Body of pancreas (tissue), 4 donors: ENCODE data around the gene MCM3. TPM values are rescaled to one million over a fixed set of nuclear protein-coding genes. Genes with fewer than 3 reads are reported as not detected.

Experiments used
- ATAC-seq: fragments of 150-250 bp; one replicate; pipeline ENCODE4 v1.9.1; 2016
- DNase-seq, 4 donors: peaks; one replicate each; pipeline ENCODE4 v3.0.0-alpha.2; 2019
- H3K27ac ChIP-seq, 4 donors: fragments of 200-600 bp; sonication (generic); 1 replicate in 3 of 4; 2 replicates in 1 of 4; pipeline versions ENCODE4 v1.5.1 to v1.6.1; 2016 to 2019; ENCODE audit warnings: mild to moderate bottlenecking in 1 of 4, mixed read lengths in 1 of 4, moderate library complexity in 1 of 4
- H3K27me3 ChIP-seq, 2 donors: fragments of 200-600 bp; sonication (generic); one replicate each; pipeline ENCODE4 v1.6.0; 2016; ENCODE audit warnings: mild to moderate bottlenecking in 1 of 2
- H3K36me3 ChIP-seq, 2 donors: fragments of 200-600 bp; sonication (generic); replicated peaks in 1 of 2; 2 replicates each; pipeline ENCODE4 v1.5.1; 2016; ENCODE audit warnings: low read depth in 2 of 2; ENCODE audit not compliant: insufficient read depth in 1 of 2
- H3K4me1 ChIP-seq: fragments of 200-600 bp; sonication (generic); one replicate; pipeline ENCODE4 v1.6.0; 2016
- H3K4me3 ChIP-seq, 2 donors: fragments of 200-600 bp; sonication (generic); 1 replicate in 1 of 2; 2 replicates in 1 of 2; pipeline ENCODE4 v1.5.1; 2016 to 2019
- H3K9me3 ChIP-seq, 3 donors: fragments of 200-600 bp; sonication (generic); 1 replicate in 2 of 3; 2 replicates in 1 of 3; pipeline ENCODE4 v1.5.1; 2016
- POLR2A ChIP-seq, 3 donors: fragments of 450-650 bp; IDR thresholded peaks; one replicate each; pipeline ENCODE4 v1.6.1; 2016; ENCODE audit warnings: antibody characterized with exemption in 3 of 3, mild to moderate bottlenecking in 2 of 3
- WGBS, 2 donors: methylation state at CpG; one replicate each; pipeline ENCODE4 v1.1.5; 2017; 5-methylcytosine and 5-hydroxymethylcytosine counted together
- intact Hi-C: fragments of 100-400 bp; cut with DNase I; formaldehyde crosslinking; loops from one replicate; pipeline ENCODE4 v1.15.1; 2023
- total RNA-seq, 2 donors: library from RNA; depleted of rRNA; stranded (reverse); fragments of >200 nt; gene quantifications; one replicate each; pipeline ENCODE4 v1.1.0, GENCODE V29; 2016
- TF ChIP-seq, protein P1 (sequence below), 7 experiments: fragments of 450-650 bp in 4 of 7; fragments of 200-600 bp in 3 of 7; sonication (generic) in 3 of 7; IDR thresholded peaks; one replicate each; pipeline ENCODE4 v1.5.1; 2016 to 2019; ENCODE audit warnings: antibody characterized with exemption in 7 of 7

MCM3 gene
- 10 to 100 TPM; 15.6 to 21.4 TPM for total RNA-seq

GRCh38 chr6:52284460-52285176 lies at the start of gene MCM3:
Gene MCM3 (minus strand): TSS chr6:52284742. CDS start chr6:52284674, 68 bp downstream.
- WGBS, 2 donors: 0% methylated on average over 14 to 53 of the region's 53 CpGs
- Histone ChIP-seq H3K4me3 (peak within 1 kb of the TSS; percentile 37 to 43), H3K27ac (peak within 1 kb of the TSS; percentile 31 to 68 (median 48)), H3K36me3 (peaks cover 4 to 14% of the 10 kb centered on the region in 2 donors), H3K4me1 (peaks cover 12% of the 10 kb centered on the region), H3K27me3 (no peaks in the 10 kb centered on the region), H3K9me3 (no peaks in the 10 kb centered on the region)
- intact Hi-C loops: no loop called here
- TF ChIP-seq, protein P1, sequence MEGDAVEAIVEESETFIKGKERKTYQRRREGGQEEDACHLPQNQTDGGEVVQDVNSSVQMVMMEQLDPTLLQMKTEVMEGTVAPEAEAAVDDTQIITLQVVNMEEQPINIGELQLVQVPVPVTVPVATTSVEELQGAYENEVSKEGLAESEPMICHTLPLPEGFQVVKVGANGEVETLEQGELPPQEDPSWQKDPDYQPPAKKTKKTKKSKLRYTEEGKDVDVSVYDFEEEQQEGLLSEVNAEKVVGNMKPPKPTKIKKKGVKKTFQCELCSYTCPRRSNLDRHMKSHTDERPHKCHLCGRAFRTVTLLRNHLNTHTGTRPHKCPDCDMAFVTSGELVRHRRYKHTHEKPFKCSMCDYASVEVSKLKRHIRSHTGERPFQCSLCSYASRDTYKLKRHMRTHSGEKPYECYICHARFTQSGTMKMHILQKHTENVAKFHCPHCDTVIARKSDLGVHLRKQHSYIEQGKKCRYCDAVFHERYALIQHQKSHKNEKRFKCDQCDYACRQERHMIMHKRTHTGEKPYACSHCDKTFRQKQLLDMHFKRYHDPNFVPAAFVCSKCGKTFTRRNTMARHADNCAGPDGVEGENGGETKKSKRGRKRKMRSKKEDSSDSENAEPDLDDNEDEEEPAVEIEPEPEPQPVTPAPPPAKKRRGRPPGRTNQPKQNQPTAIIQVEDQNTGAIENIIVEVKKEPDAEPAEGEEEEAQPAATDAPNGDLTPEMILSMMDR (IDR thresholded peaks at IDR 0.05): peak in 5 of 7 experiments; percentile 3 to 48 (median 38)
- TF ChIP-seq POLR2A (IDR thresholded peaks at IDR 0.05): peak in 2 of 3 donors; percentile 47 to 52
- peak; percentile 99 for ATAC-seq
- DNase-seq: peak; percentile 97 to 99 (median 97)

GRCh38 chr6:52333840-52334200 lies 49.3 kb upstream of the MCM3 start:
- H3K27ac ChIP-seq: no peak overlapping the region
- H3K4me1 ChIP-seq: peaks cover 9% of the 10 kb centered on the region
- WGBS, 2 donors: 7 to 11% methylated on average over 1 of the region's 1 CpG
- DNase-seq: no peak
- TF ChIP-seq, protein P1 (IDR thresholded peaks at IDR 0.05): no peak
- no peak for TF ChIP-seq POLR2A (IDR thresholded peaks at IDR 0.05)
- intact Hi-C loops: no loop called here
- no peaks in the 10 kb centered on the region for H3K27me3 ChIP-seq
- no peak overlapping the region for H3K4me3 ChIP-seq
- H3K9me3 ChIP-seq: no peaks in the 10 kb centered on the region
- no peak for ATAC-seq
- H3K36me3 ChIP-seq: no peaks in the 10 kb centered on the region

DNA sequence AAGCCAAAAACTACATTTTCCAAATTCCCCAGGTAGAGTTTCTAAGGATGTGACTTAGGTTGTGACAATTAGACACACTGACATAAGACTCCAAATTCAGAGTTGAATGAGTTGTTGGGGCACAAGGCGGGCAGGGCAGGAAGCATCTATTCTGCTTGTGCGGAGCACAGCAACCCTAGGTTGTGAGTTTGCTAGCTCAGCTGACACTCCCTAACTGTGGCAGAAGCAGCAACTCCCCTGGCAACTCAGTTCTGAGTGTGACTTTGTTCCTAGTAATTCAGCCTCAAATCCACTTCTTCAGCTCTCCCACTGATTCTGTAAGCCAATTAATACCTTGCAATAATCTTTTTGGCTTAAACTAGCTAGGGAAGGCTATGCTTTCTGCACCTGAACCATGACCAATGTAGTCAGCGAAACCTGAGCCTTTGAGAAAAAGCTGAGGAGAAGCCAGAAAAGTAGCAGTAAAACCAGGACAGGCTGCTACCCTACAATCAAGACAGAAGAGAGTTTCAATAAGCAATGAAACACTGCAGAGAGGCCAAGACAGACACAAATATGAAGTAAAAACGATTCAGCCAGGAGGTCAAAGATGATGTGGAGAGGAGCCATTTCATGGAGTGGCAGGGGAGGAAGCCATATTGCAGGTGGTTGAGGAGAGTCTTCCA lies 47.4 kb upstream of the MCM3 start:
- no peaks in the 10 kb centered on the region for H3K27me3 ChIP-seq
- TF ChIP-seq POLR2A (IDR thresholded peaks at IDR 0.05): no peak
- TF ChIP-seq, protein P1 (IDR thresholded peaks at IDR 0.05): no peak
- 81 to 87% methylated on average over 4 of the region's 4 CpGs for WGBS, 2 donors
- no peaks in the 10 kb centered on the region for H3K36me3 ChIP-seq
- H3K4me3 ChIP-seq: no peak overlapping the region
- intact Hi-C loops: no loop called here
- no peaks in the 10 kb centered on the region for H3K9me3 ChIP-seq
- DNase-seq (no peak), ATAC-seq (no peak)
- H3K4me1 ChIP-seq: peaks cover 9% of the 10 kb centered on the region
- H3K27ac ChIP-seq: no peak overlapping the region

DNA sequence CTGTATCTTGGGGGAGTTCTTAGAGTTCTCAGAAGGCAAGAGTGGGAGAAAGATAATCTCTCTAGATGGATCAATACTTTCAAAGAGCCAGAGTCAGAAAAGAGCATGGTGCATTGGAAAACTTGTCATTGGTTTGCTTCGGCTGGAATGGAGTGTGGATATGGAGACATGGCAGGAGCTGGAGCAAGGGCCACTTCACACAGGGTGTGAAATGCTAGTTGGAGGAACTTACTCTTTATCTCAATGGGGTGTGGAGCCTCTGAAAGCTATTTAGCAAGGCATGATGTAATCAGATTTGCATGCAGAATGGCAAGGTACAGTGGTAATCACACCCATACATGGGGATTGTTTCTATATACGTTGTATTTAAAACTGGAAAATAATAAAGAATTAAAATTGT lies 45.9 kb upstream of the MCM3 start:
- Histone ChIP-seq H3K36me3 (no peaks in the 10 kb centered on the region), H3K4me1 (peaks cover 9% of the 10 kb centered on the region), H3K9me3 (no peaks in the 10 kb centered on the region), H3K27ac (no peak overlapping the region), H3K27me3 (no peaks in the 10 kb centered on the region), H3K4me3 (no peak overlapping the region)
- DNase-seq (no peak), ATAC-seq (no peak)
- TF ChIP-seq, protein P1 (IDR thresholded peaks at IDR 0.05): no peak
- TF ChIP-seq POLR2A (IDR thresholded peaks at IDR 0.05): no peak
- WGBS, 2 donors: 60 to 67% methylated on average over 2 of the region's 2 CpGs
- intact Hi-C loops: no loop called here
